ENCODE data around the gene UNC5B. TPM values are rescaled to one million over a fixed set of nuclear protein-coding genes. Genes with fewer than 3 reads are reported as not detected.

UNC5B gene
- total RNA-seq, 1 experiment from 2014 or later: 49.6 TPM

- Mint-ChIP-seq H3K36me3 (no peaks in the 10 kb centered on the region), H3K4me3 (no peak overlapping the region), H3K9me3 (no peaks in the 10 kb centered on the region), H3K27me3 (ENCODE audit: low read depth) (no peaks in the 10 kb centered on the region), H3K27ac (peak overlapping the region; percentile 10; the same call in 1 of the 2 replicates), H3K4me1 (peaks cover 65% of the 10 kb centered on the region)
- ATAC-seq (no peak), DNase-seq (ENCODE audit: low spot score) (no peak)
- TF ChIP-seq RELA (CRISPR knock-in tag; IDR thresholded peaks at IDR 0.05; ENCODE audit: borderline replicate concordance) (no peak), ETV6 (CRISPR knock-in tag; IDR thresholded peaks at IDR 0.05) (no peak), TCF7 (CRISPR knock-in tag; IDR thresholded peaks at IDR 0.05; ENCODE audit: low read depth) (no peak), FOXP4 (CRISPR knock-in tag; IDR thresholded peaks at IDR 0.05) (no peak), PRRX2 (CRISPR knock-in tag; IDR thresholded peaks at IDR 0.05) (no peak), GTF2I (CRISPR knock-in tag; conservative IDR thresholded peaks at IDR 0.05) (no peak), ZNF425 (CRISPR knock-in tag; conservative IDR thresholded peaks at IDR 0.05) (no peak), ELF4 (CRISPR knock-in tag; IDR thresholded peaks at IDR 0.05; ENCODE audit: low read depth) (no peak), USF1 (CRISPR knock-in tag; IDR thresholded peaks at IDR 0.05) (no peak), JAZF1 (CRISPR knock-in tag; IDR thresholded peaks at IDR 0.05) (no peak), ATF3 (CRISPR knock-in tag; conservative IDR thresholded peaks at IDR 0.05) (no peak), NFE2L1 (CRISPR knock-in tag; IDR thresholded peaks at IDR 0.05) (no peak), ERG (CRISPR knock-in tag; IDR thresholded peaks at IDR 0.05) (no peak), NR3C1 (CRISPR knock-in tag; conservative IDR thresholded peaks at IDR 0.05; ENCODE audit: low read depth) (no peak), JUN (CRISPR knock-in tag; IDR thresholded peaks at IDR 0.05) (no peak), ZNF232 (CRISPR knock-in tag; IDR thresholded peaks at IDR 0.05) (no peak), ZNF671 (CRISPR knock-in tag; IDR thresholded peaks at IDR 0.05) (no peak), SOX15 (CRISPR knock-in tag; IDR thresholded peaks at IDR 0.05) (no peak)
- CTCF ChIA-PET: interaction anchor here (1.4 to 4.2 kb wide), 3 partner anchors 9 to 334 kb away, joined by 3 to 19 read pairs (median 10); no protein-coding TSS in a partner anchor
- POLR2A ChIA-PET: interaction anchor here (1.1 kb wide), 1 partner anchor 15 kb away, joined by 3 read pairs; no protein-coding TSS in a partner anchor
These were observed 24.7 kb downstream of the UNC5B start for GRCh38 chr10:71236822-71237682.

Data from WTC11 (cell line).